Measurements from ENCODE around the gene EMC10. TPM values are rescaled to one million over a fixed set of nuclear protein-coding genes. Genes with fewer than 3 reads are reported as not detected.

Gene EMC10
- total RNA-seq, 1 donor from 2014 or later = 98.8 TPM

- peaks cover 15% of the 10 kb centered on the region for H3K27me3 Mint-ChIP-seq (ENCODE audit: unreplicated experiment)
- no peak for TF ChIP-seq CTCF (IDR thresholded peaks at IDR 0.05; ENCODE audit: partially characterized antibody, unreplicated experiment)
- peak overlapping the region; percentile 77 for H3K4me3 Mint-ChIP-seq (ENCODE audit: unreplicated experiment)
- H3K9me3 Mint-ChIP-seq (ENCODE audit: unreplicated experiment) = peaks cover 17% of the 10 kb centered on the region
- peak overlapping the region; percentile 55 for H3K27ac Mint-ChIP-seq (ENCODE audit: unreplicated experiment)
- peaks cover 13% of the 10 kb centered on the region for H3K36me3 Mint-ChIP-seq (ENCODE audit: unreplicated experiment)
- DNase-seq = no peak
- peaks cover 21% of the 10 kb centered on the region for H3K4me1 Mint-ChIP-seq (ENCODE audit: low read depth, unreplicated experiment)
These were observed 14.7 kb downstream of the EMC10 start for GRCh38 chr19:50490991-50491472.

- H3K36me3 Mint-ChIP-seq (ENCODE audit: unreplicated experiment) = peaks cover 6% of the 10 kb centered on the region
- DNase-seq = no peak
- H3K4me1 Mint-ChIP-seq (ENCODE audit: low read depth, unreplicated experiment) = peaks cover 21% of the 10 kb centered on the region
- peak overlapping the region; percentile 71 for H3K27ac Mint-ChIP-seq (ENCODE audit: unreplicated experiment)
- H3K9me3 Mint-ChIP-seq (ENCODE audit: unreplicated experiment) = peaks cover 11% of the 10 kb centered on the region
- peaks cover 15% of the 10 kb centered on the region for H3K27me3 Mint-ChIP-seq (ENCODE audit: unreplicated experiment)
- no peak for TF ChIP-seq CTCF (IDR thresholded peaks at IDR 0.05; ENCODE audit: partially characterized antibody, unreplicated experiment)
- H3K4me3 Mint-ChIP-seq (ENCODE audit: unreplicated experiment) = peak overlapping the region; percentile 46
These were observed 16.2 kb downstream of the EMC10 start for GRCh38 chr19:50492303-50493052.

GRCh38 chr19:50493171-50493570 is 16.9 kb downstream of the EMC10 start:
- DNase-seq = no peak
- no peak overlapping the region for H3K4me3 Mint-ChIP-seq (ENCODE audit: unreplicated experiment)
- peaks cover 21% of the 10 kb centered on the region for H3K4me1 Mint-ChIP-seq (ENCODE audit: low read depth, unreplicated experiment)
- no peak for TF ChIP-seq CTCF (IDR thresholded peaks at IDR 0.05; ENCODE audit: partially characterized antibody, unreplicated experiment)
- peaks cover 15% of the 10 kb centered on the region for H3K27me3 Mint-ChIP-seq (ENCODE audit: unreplicated experiment)
- H3K27ac Mint-ChIP-seq (ENCODE audit: unreplicated experiment) = no peak overlapping the region
- peaks cover 6% of the 10 kb centered on the region for H3K36me3 Mint-ChIP-seq (ENCODE audit: unreplicated experiment)
- H3K9me3 Mint-ChIP-seq (ENCODE audit: unreplicated experiment) = peaks cover 11% of the 10 kb centered on the region

GRCh38 chr19:50494186-50495019 is 18.1 kb downstream of the EMC10 start:
- Mint-ChIP-seq H3K4me1 (ENCODE audit: low read depth, unreplicated experiment) (peaks cover 19% of the 10 kb centered on the region), H3K9me3 (ENCODE audit: unreplicated experiment) (peaks cover 9% of the 10 kb centered on the region), H3K27me3 (ENCODE audit: unreplicated experiment) (peaks cover 13% of the 10 kb centered on the region), H3K4me3 (ENCODE audit: unreplicated experiment) (no peak overlapping the region), H3K27ac (ENCODE audit: unreplicated experiment) (no peak overlapping the region), H3K36me3 (ENCODE audit: unreplicated experiment) (peaks cover 6% of the 10 kb centered on the region)
- DNase-seq = no peak
- TF ChIP-seq CTCF (IDR thresholded peaks at IDR 0.05; ENCODE audit: partially characterized antibody, unreplicated experiment) = no peak

Data from glutamatergic neuron (in vitro differentiated cells).